Tibial nerve (tissue), 3 donors: ENCODE results near the gene GOLPH3L.

Experiments used
- POLR2A ChIP-seq, 2 donors: fragments of 450-650 bp; IDR thresholded peaks; one replicate each; pipeline ENCODE4 v1.6.1; 2017; ENCODE audit warnings: antibody characterized with exemption in 2 of 2, mild to moderate bottlenecking in 2 of 2, moderate library complexity in 2 of 2
- TF ChIP-seq, protein P1 (sequence below), 5 experiments: fragments of 200-600 bp in 3 of 5; fragments of 450-650 bp in 2 of 5; sonication (generic) in 3 of 5; IDR thresholded peaks; one replicate each; pipeline ENCODE4 v1.5.1; 2016 to 2019; ENCODE audit warnings: antibody characterized with exemption in 5 of 5, mild to moderate bottlenecking in 3 of 5, moderate library complexity in 2 of 5

- TF ChIP-seq, protein P1, sequence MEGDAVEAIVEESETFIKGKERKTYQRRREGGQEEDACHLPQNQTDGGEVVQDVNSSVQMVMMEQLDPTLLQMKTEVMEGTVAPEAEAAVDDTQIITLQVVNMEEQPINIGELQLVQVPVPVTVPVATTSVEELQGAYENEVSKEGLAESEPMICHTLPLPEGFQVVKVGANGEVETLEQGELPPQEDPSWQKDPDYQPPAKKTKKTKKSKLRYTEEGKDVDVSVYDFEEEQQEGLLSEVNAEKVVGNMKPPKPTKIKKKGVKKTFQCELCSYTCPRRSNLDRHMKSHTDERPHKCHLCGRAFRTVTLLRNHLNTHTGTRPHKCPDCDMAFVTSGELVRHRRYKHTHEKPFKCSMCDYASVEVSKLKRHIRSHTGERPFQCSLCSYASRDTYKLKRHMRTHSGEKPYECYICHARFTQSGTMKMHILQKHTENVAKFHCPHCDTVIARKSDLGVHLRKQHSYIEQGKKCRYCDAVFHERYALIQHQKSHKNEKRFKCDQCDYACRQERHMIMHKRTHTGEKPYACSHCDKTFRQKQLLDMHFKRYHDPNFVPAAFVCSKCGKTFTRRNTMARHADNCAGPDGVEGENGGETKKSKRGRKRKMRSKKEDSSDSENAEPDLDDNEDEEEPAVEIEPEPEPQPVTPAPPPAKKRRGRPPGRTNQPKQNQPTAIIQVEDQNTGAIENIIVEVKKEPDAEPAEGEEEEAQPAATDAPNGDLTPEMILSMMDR (IDR thresholded peaks at IDR 0.05) = no peak
- no peak for TF ChIP-seq POLR2A (IDR thresholded peaks at IDR 0.05)
Observed at GRCh38 chr1:150615346-150616201, 81.4 kb downstream of the GOLPH3L start.
